Spleen (tissue), 7 donors: Measurements from ENCODE around the gene PTPRC.

ENCODE experiments used
- POLR2A ChIP-seq, 3 donors: fragments of 450-650 bp; IDR thresholded peaks; one replicate each; pipeline ENCODE4 v1.5.1; 2017; ENCODE audit warnings: antibody characterized with exemption in 3 of 3, mild to moderate bottlenecking in 1 of 3
- POLR2AphosphoS5 ChIP-seq, 3 donors: sonication (generic); formaldehyde crosslinking; IDR thresholded peaks; one replicate each; pipeline ENCODE4 v1.5.1; 2017; ENCODE audit warnings: antibody characterized with exemption in 3 of 3
- TF ChIP-seq, protein P1 (sequence below), 11 experiments: fragments of 200-600 bp in 7 of 11; fragments of 450-650 bp in 4 of 11; sonication (generic) in 4 of 11; IDR thresholded peaks in 8 of 11; conservative IDR thresholded peaks in 3 of 11; 1 replicate in 7 of 11; 2 replicates in 4 of 11; pipeline versions ENCODE4 v1.4.0 to v1.8.0; 2016 to 2021; ENCODE audit warnings: antibody characterized with exemption in 11 of 11, inconsistent platforms in 4 of 11, mild to moderate bottlenecking in 1 of 11
- donor health status: DM: no; HTN: no; CAD: no; lungs with moderate emphysema.
- donor health status: DM: no; HTN: no; CAD: no.
- donor health status: DM: no; HTN: no; CAD: no.

- TF ChIP-seq, protein P1, sequence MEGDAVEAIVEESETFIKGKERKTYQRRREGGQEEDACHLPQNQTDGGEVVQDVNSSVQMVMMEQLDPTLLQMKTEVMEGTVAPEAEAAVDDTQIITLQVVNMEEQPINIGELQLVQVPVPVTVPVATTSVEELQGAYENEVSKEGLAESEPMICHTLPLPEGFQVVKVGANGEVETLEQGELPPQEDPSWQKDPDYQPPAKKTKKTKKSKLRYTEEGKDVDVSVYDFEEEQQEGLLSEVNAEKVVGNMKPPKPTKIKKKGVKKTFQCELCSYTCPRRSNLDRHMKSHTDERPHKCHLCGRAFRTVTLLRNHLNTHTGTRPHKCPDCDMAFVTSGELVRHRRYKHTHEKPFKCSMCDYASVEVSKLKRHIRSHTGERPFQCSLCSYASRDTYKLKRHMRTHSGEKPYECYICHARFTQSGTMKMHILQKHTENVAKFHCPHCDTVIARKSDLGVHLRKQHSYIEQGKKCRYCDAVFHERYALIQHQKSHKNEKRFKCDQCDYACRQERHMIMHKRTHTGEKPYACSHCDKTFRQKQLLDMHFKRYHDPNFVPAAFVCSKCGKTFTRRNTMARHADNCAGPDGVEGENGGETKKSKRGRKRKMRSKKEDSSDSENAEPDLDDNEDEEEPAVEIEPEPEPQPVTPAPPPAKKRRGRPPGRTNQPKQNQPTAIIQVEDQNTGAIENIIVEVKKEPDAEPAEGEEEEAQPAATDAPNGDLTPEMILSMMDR (IDR thresholded peaks at IDR 0.05 in 8 of 11, conservative IDR thresholded peaks at IDR 0.05 in 3 of 11), result no peak
- TF ChIP-seq POLR2AphosphoS5 (IDR thresholded peaks at IDR 0.05), result peak in 1 of 3 donors; percentile 41
- TF ChIP-seq POLR2A (IDR thresholded peaks at IDR 0.05), result no peak
Measured at GRCh38 chr1:198655459-198656121, 16.8 kb downstream of the PTPRC start.
